Effector memory CD4-positive, alpha-beta T cell (primary cell): ENCODE data around the gene NCKAP5.

Source experiments
- DNase-seq, 3 donors: peaks; one replicate each; pipeline ENCODE4 v3.0.0-alpha.2; 2020
- H3K27ac ChIP-seq: 2 replicates; pipeline ENCODE4 v1.7.0; 2013; ENCODE audit warnings: mild to moderate bottlenecking, low read length, moderate library complexity; ENCODE audit not compliant: insufficient read depth, poor library complexity, severe bottlenecking
- H3K27me3 ChIP-seq: replicated peaks from 2 replicates; pipeline ENCODE4 v1.7.0; 2013; ENCODE audit warnings: mild to moderate bottlenecking, low read length; ENCODE audit not compliant: insufficient read depth, control insufficient read depth, poor library complexity, severe bottlenecking
- H3K36me3 ChIP-seq: 2 replicates; pipeline ENCODE4 v1.7.0; 2013; ENCODE audit warnings: mild to moderate bottlenecking, low read length, moderate library complexity; ENCODE audit not compliant: control insufficient read depth, insufficient read depth
- H3K4me1 ChIP-seq: 2 replicates; pipeline ENCODE4 v1.7.0; 2013; ENCODE audit warnings: low read length, mild to moderate bottlenecking; ENCODE audit not compliant: control insufficient read depth, insufficient read depth, poor library complexity, severe bottlenecking
- H3K4me3 ChIP-seq: 2 replicates; pipeline ENCODE4 v1.7.0; 2013; ENCODE audit warnings: low read length, low read depth, mild to moderate bottlenecking; ENCODE audit not compliant: insufficient read depth, poor library complexity, severe bottlenecking
- H3K9me3 ChIP-seq: 2 replicates; pipeline ENCODE4 v1.7.0; 2013; ENCODE audit warnings: mild to moderate bottlenecking, low read length, moderate library complexity; ENCODE audit not compliant: control insufficient read depth

NCKAP5 gene

GRCh38 chr2:133364636-133365035 is 203.6 kb downstream of the NCKAP5 start:
- Histone ChIP-seq H3K4me3 (no peak overlapping the region), H3K27me3 (no peaks in the 10 kb centered on the region), H3K27ac (no peak overlapping the region), H3K36me3 (no peaks in the 10 kb centered on the region), H3K9me3 (no peaks in the 10 kb centered on the region), H3K4me1 (no peaks in the 10 kb centered on the region)
- DNase-seq = no peak

GRCh38 chr2:133363884-133364283 is 204.4 kb downstream of the NCKAP5 start:
- Histone ChIP-seq H3K4me3 (no peak overlapping the region), H3K27me3 (no peaks in the 10 kb centered on the region), H3K9me3 (no peaks in the 10 kb centered on the region), H3K27ac (no peak overlapping the region), H3K36me3 (no peaks in the 10 kb centered on the region), H3K4me1 (no peaks in the 10 kb centered on the region)
- DNase-seq = no peak

- Histone ChIP-seq H3K4me3 (no peak overlapping the region), H3K36me3 (no peaks in the 10 kb centered on the region), H3K9me3 (no peaks in the 10 kb centered on the region), H3K27me3 (no peaks in the 10 kb centered on the region), H3K27ac (no peak overlapping the region), H3K4me1 (no peaks in the 10 kb centered on the region)
- no peak for DNase-seq
Measured at GRCh38 chr2:133362061-133362476, 206.2 kb downstream of the NCKAP5 start.

GRCh38 chr2:133360882-133361281 is 207.4 kb downstream of the NCKAP5 start:
- no peaks in the 10 kb centered on the region for H3K36me3 ChIP-seq
- no peaks in the 10 kb centered on the region for H3K4me1 ChIP-seq
- no peaks in the 10 kb centered on the region for H3K27me3 ChIP-seq
- H3K4me3 ChIP-seq = no peak overlapping the region
- H3K27ac ChIP-seq = no peak overlapping the region
- H3K9me3 ChIP-seq = no peaks in the 10 kb centered on the region
- no peak for DNase-seq

GRCh38 chr2:133360190-133360589 is 208.1 kb downstream of the NCKAP5 start:
- Histone ChIP-seq H3K27ac (no peak overlapping the region), H3K9me3 (no peaks in the 10 kb centered on the region), H3K36me3 (no peaks in the 10 kb centered on the region), H3K4me1 (no peaks in the 10 kb centered on the region), H3K4me3 (no peak overlapping the region), H3K27me3 (no peaks in the 10 kb centered on the region)
- DNase-seq = no peak

- no peak for DNase-seq
- Histone ChIP-seq H3K9me3 (no peaks in the 10 kb centered on the region), H3K4me3 (no peak overlapping the region), H3K27ac (no peak overlapping the region), H3K27me3 (no peaks in the 10 kb centered on the region), H3K4me1 (no peaks in the 10 kb centered on the region), H3K36me3 (no peaks in the 10 kb centered on the region)
Measured at GRCh38 chr2:133352719-133353118, 215.5 kb downstream of the NCKAP5 start.

GRCh38 chr2:133346654-133347053 is 221.6 kb downstream of the NCKAP5 start:
- Histone ChIP-seq H3K4me3 (no peak overlapping the region), H3K9me3 (no peaks in the 10 kb centered on the region), H3K27ac (no peak overlapping the region), H3K4me1 (no peaks in the 10 kb centered on the region), H3K27me3 (no peaks in the 10 kb centered on the region), H3K36me3 (no peaks in the 10 kb centered on the region)
- DNase-seq = no peak

- no peak for DNase-seq
- Histone ChIP-seq H3K27me3 (no peaks in the 10 kb centered on the region), H3K27ac (no peak overlapping the region), H3K4me1 (no peaks in the 10 kb centered on the region), H3K4me3 (no peak overlapping the region), H3K36me3 (no peaks in the 10 kb centered on the region), H3K9me3 (no peaks in the 10 kb centered on the region)
Measured at GRCh38 chr2:133345638-133346037, 222.6 kb downstream of the NCKAP5 start.

- H3K4me1 ChIP-seq = no peaks in the 10 kb centered on the region
Measured at GRCh38 chr2:133344849-133345248, 223.4 kb downstream of the NCKAP5 start.

GRCh38 chr2:133343018-133343352 is 225.3 kb downstream of the NCKAP5 start:
- no peaks in the 10 kb centered on the region for H3K9me3 ChIP-seq
- no peaks in the 10 kb centered on the region for H3K36me3 ChIP-seq
- no peak overlapping the region for H3K4me3 ChIP-seq
- no peaks in the 10 kb centered on the region for H3K27me3 ChIP-seq
- H3K27ac ChIP-seq = no peak overlapping the region
- no peaks in the 10 kb centered on the region for H3K4me1 ChIP-seq
- DNase-seq = no peak

More at GRCh38 chr2:133344849-133345248, 223.4 kb downstream of the NCKAP5 start:
- Histone ChIP-seq H3K36me3 (no peaks in the 10 kb centered on the region), H3K4me3 (no peak overlapping the region), H3K27ac (no peak overlapping the region), H3K9me3 (no peaks in the 10 kb centered on the region), H3K27me3 (no peaks in the 10 kb centered on the region)
- DNase-seq = no peak
